ENCODE data around the gene TNPO1. TPM values are rescaled to one million over a fixed set of nuclear protein-coding genes. Genes with fewer than 3 reads are reported as not detected.
A peak's percentile ranks its signal among the peaks of the same experiment; 100 is the strongest.

Gene TNPO1
- total and polyA plus RNA-seq, 10 of the 15 experiments (the other 5 are each of a cell fraction or from before 2014, with no cell fraction given), result 18.1 to 123 (median 79.2) TPM

DNA sequence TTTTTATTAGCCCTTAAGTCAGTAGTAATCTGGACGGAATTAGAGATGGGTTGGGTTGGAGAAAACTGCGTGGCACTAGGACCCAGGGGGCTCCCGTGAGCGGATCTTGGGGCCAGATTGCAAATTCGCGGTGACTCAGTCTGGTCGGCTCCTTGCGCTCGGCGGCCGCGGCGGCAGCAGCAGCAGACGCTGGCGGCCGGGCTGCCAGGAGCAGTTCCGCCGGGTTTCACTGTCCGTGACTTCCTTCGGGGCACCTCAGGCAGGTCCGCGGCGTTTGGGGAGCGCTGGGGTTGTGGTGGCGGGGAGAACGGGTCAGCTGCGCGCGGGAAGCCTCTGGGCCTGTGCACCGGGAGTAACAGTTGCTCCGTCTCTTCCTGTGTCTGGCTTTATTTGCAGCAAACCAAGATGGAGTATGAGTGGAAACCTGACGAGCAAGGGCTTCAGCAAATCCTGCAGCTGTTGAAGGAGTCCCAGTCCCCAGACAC is 31.6 kb downstream of the TNPO1 start (continued):
- TF ChIP-seq, protein P1, sequence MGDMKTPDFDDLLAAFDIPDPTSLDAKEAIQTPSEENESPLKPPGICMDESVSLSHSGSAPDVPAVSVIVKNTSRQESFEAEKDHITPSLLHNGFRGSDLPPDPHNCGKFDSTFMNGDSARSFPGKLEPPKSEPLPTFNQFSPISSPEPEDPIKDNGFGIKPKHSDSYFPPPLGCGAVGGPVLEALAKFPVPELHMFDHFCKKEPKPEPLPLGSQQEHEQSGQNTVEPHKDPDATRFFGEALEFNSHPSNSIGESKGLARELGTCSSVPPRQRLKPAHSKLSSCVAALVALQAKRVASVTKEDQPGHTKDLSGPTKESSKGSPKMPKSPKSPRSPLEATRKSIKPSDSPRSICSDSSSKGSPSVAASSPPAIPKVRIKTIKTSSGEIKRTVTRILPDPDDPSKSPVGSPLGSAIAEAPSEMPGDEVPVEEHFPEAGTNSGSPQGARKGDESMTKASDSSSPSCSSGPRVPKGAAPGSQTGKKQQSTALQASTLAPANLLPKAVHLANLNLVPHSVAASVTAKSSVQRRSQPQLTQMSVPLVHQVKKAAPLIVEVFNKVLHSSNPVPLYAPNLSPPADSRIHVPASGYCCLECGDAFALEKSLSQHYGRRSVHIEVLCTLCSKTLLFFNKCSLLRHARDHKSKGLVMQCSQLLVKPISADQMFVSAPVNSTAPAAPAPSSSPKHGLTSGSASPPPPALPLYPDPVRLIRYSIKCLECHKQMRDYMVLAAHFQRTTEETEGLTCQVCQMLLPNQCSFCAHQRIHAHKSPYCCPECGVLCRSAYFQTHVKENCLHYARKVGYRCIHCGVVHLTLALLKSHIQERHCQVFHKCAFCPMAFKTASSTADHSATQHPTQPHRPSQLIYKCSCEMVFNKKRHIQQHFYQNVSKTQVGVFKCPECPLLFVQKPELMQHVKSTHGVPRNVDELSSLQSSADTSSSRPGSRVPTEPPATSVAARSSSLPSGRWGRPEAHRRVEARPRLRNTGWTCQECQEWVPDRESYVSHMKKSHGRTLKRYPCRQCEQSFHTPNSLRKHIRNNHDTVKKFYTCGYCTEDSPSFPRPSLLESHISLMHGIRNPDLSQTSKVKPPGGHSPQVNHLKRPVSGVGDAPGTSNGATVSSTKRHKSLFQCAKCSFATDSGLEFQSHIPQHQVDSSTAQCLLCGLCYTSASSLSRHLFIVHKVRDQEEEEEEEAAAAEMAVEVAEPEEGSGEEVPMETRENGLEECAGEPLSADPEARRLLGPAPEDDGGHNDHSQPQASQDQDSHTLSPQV (IDR thresholded peaks at IDR 0.05), result no peak
- TF ChIP-seq ZZZ3 (IDR thresholded peaks at IDR 0.05; ENCODE audit: control insufficient read depth, insufficient read length, low read depth) (no peak), CBX5 (IDR thresholded peaks at IDR 0.05; ENCODE audit: low read depth) (peak; percentile 82; the same call in 1 of the 2 replicates), SIX5 (IDR thresholded peaks at IDR 0.05; ENCODE audit: low read depth, low read length, severe bottlenecking) (peak; percentile 15), RAD51 (IDR thresholded peaks at IDR 0.05) (no peak), CBX3 (IDR thresholded peaks at IDR 0.05; ENCODE audit: borderline replicate concordance, low read depth) (no peak), SP1 (IDR thresholded peaks at IDR 0.05; ENCODE audit: low read depth, low read length) (peak; percentile 83), STAT1 (conservative IDR thresholded peaks at IDR 0.05) (0 out of 2 replicates have a peak, but pooled peaks have one; percentile 38), ZNF384 (IDR thresholded peaks at IDR 0.05; ENCODE audit: borderline replicate concordance, low read depth, low read length) (0 out of 2 replicates have a peak, but pooled peaks have one; percentile 31), EZH2 (IDR thresholded peaks at IDR 0.05; ENCODE audit: borderline replicate concordance, control insufficient read depth, low read depth, low read length) (no peak), SREBF1 (IDR thresholded peaks at IDR 0.05; ENCODE audit: low read length) (no peak), BCL11A (IDR thresholded peaks at IDR 0.05; ENCODE audit: low read depth, low read length) (0 out of 2 replicates have a peak, but pooled peaks have one; percentile 20)
- TF ChIP-seq, protein P2, sequence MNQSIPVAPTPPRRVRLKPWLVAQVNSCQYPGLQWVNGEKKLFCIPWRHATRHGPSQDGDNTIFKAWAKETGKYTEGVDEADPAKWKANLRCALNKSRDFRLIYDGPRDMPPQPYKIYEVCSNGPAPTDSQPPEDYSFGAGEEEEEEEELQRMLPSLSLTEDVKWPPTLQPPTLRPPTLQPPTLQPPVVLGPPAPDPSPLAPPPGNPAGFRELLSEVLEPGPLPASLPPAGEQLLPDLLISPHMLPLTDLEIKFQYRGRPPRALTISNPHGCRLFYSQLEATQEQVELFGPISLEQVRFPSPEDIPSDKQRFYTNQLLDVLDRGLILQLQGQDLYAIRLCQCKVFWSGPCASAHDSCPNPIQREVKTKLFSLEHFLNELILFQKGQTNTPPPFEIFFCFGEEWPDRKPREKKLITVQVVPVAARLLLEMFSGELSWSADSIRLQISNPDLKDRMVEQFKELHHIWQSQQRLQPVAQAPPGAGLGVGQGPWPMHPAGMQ (IDR thresholded peaks at IDR 0.05; ENCODE audit: borderline replicate concordance), result no peak
- TF ChIP-seq, protein P3, sequence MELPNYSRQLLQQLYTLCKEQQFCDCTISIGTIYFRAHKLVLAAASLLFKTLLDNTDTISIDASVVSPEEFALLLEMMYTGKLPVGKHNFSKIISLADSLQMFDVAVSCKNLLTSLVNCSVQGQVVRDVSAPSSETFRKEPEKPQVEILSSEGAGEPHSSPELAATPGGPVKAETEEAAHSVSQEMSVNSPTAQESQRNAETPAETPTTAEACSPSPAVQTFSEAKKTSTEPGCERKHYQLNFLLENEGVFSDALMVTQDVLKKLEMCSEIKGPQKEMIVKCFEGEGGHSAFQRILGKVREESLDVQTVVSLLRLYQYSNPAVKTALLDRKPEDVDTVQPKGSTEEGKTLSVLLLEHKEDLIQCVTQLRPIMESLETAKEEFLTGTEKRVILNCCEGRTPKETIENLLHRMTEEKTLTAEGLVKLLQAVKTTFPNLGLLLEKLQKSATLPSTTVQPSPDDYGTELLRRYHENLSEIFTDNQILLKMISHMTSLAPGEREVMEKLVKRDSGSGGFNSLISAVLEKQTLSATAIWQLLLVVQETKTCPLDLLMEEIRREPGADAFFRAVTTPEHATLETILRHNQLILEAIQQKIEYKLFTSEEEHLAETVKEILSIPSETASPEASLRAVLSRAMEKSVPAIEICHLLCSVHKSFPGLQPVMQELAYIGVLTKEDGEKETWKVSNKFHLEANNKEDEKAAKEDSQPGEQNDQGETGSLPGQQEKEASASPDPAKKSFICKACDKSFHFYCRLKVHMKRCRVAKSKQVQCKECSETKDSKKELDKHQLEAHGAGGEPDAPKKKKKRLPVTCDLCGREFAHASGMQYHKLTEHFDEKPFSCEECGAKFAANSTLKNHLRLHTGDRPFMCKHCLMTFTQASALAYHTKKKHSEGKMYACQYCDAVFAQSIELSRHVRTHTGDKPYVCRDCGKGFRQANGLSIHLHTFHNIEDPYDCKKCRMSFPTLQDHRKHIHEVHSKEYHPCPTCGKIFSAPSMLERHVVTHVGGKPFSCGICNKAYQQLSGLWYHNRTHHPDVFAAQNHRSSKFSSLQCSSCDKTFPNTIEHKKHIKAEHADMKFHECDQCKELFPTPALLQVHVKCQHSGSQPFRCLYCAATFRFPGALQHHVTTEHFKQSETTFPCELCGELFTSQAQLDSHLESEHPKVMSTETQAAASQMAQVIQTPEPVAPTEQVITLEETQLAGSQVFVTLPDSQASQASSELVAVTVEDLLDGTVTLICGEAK (IDR thresholded peaks at IDR 0.05; ENCODE audit: borderline replicate concordance), result peak; percentile 63; the same call in 1 of the 2 replicates
- TF ChIP-seq, protein P4, sequence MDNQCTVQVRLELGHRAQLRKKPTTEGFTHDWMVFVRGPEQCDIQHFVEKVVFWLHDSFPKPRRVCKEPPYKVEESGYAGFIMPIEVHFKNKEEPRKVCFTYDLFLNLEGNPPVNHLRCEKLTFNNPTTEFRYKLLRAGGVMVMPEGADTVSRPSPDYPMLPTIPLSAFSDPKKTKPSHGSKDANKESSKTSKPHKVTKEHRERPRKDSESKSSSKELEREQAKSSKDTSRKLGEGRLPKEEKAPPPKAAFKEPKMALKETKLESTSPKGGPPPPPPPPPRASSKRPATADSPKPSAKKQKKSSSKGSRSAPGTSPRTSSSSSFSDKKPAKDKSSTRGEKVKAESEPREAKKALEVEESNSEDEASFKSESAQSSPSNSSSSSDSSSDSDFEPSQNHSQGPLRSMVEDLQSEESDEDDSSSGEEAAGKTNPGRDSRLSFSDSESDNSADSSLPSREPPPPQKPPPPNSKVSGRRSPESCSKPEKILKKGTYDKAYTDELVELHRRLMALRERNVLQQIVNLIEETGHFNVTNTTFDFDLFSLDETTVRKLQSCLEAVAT (IDR thresholded peaks at IDR 0.05), result peak; percentile 71
- TF ChIP-seq, protein P5, sequence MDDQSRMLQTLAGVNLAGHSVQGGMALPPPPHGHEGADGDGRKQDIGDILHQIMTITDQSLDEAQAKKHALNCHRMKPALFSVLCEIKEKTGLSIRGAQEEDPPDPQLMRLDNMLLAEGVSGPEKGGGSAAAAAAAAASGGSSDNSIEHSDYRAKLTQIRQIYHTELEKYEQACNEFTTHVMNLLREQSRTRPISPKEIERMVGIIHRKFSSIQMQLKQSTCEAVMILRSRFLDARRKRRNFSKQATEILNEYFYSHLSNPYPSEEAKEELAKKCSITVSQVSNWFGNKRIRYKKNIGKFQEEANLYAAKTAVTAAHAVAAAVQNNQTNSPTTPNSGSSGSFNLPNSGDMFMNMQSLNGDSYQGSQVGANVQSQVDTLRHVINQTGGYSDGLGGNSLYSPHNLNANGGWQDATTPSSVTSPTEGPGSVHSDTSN (IDR thresholded peaks at IDR 0.05; ENCODE audit: insufficient replicate concordance, low read depth, low read length), result no peak
- TF ChIP-seq, protein P6, sequence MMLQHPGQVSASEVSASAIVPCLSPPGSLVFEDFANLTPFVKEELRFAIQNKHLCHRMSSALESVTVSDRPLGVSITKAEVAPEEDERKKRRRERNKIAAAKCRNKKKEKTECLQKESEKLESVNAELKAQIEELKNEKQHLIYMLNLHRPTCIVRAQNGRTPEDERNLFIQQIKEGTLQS (IDR thresholded peaks at IDR 0.05; ENCODE audit: borderline replicate concordance, extremely low read depth, low read depth, low read length), result no peak

Data from GM12878 (cell line).